Measurements from ENCODE around the gene PPA2.
A peak's percentile ranks its signal among the peaks of the same experiment; 100 is the strongest.

PPA2 gene

GRCh38 chr4:105389167-105389566 lies 84.7 kb downstream of the PPA2 start:
- no peak for DNase-seq (ENCODE audit: low spot score)

DNA sequence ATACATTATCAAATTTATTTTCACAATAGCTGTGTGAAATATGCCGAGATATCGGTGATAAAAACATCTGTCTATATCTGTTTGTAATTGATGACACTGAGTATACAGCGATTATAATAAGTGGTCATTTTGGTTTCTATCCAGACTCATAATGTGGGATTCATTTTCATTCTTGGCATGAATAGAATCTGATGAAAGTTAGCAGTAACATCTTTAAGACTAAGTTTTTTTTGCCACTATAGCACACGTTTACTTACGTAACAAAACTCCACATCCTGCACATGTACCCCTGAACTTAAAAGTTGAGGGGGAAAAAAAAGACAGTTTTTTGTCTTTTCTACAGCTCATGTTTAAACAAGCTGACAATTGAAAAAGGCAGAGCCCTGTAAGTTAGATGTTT lies 86.4 kb downstream of the PPA2 start:
- no peak for DNase-seq (ENCODE audit: low spot score)

DNA sequence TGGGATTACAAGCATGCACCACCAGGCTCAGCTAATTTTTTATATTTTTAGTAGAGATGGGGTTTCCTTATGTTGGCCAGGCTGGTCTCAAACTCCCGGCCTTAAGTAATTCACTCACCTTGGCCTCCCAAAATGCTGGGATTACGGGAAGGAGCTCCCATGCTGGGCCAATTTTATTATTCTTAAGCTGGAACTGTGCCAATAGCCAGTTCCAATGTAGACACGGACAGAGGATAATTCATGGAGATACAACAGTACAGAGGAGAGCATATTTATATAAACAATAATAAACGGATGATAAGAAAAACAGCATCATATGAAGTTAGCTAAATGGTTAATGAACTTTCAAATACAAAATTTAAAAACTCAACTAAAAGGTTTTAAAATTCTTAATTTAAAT lies 87.8 kb downstream of the PPA2 start:
- no peak for DNase-seq (ENCODE audit: low spot score)

GRCh38 chr4:105374071-105374470 lies 99.8 kb downstream of the PPA2 start:
- DNase-seq (ENCODE audit: low spot score), result no peak

DNA sequence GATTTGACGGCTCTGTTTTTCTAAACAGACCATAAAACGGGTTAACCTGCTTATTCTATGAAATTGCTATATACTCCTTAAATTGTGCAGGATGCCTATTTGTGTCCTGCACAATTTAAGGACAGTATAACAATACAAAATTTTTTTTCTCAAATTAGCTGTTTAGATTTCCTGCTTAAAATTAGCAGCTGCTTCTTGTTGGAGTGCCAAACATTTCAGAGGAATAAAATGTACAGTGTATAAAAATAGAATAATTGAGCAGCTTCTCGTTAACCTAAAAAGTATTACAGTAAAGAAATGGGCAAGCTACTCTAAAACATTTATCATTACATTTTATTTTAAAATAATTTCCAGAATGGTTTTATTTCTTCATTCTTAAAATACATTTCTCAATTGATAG lies 100.5 kb downstream of the PPA2 start:
- DNase-seq (ENCODE audit: low spot score), result no peak

DNA sequence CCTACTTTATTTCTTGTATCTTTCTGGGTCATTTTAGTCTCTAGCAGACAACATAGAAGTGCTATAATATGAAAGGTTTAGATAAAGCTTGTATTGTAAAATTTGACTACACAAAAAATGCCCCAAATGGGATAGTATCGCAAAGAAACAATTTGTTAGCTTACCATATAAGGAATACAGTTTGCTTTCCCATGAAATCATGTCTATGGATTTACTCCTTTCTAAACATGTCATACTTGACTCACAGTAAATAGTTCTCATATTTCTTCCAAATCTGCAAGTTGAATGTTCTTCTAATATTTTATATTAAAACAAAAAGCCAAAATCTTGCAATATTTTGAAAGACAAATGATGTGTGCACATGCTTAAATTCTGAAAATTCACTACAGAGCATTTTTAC lies 103.9 kb downstream of the PPA2 start:
- DNase-seq (ENCODE audit: low spot score), result peak; percentile 6

DNA sequence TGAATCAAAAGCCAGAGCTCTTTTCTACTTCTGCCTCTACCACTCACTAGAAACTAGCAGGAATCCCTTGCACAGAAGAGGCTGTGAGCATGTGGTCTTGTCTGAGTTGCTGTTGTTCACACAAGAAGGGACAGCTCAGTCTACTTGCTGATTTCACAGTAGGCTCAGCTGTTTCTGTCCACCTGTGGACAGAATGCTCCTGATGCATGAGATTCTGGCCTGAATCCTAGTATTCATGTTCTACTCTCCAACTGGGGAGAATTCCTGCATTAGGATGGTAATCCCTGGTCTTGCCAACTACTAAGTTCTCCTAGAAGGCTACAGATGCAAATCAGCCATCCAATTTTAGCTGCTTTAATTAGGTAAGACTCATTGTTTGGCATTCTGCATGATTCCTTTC lies 112.8 kb downstream of the PPA2 start:
- DNase-seq (ENCODE audit: low spot score), result no peak

- DNase-seq (ENCODE audit: low spot score), result no peak
These were observed 116.4 kb downstream of the PPA2 start for GRCh38 chr4:105357258-105357980.

DNA sequence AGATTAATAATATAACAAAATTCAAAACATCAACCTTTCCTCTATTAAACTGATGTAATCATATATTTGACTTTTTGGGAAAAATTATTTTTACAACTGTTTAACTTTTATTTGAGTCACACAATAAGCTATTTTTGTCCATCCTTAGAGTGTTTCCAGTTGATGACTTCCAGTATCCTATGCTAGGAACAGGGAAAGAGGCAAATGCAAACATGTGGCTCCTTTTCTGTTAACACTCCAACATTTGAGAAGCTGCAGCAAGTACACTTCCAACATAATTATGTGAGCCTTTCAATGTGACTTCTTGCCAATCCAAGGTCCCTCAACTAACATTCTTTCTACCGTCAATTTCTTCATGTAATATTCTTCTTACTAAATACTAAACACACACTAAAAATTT lies 117.7 kb downstream of the PPA2 start:
- no peak for DNase-seq (ENCODE audit: low spot score)

- no peak for DNase-seq (ENCODE audit: low spot score)
These were observed 121.0 kb downstream of the PPA2 start for GRCh38 chr4:105352826-105353225.

DNA sequence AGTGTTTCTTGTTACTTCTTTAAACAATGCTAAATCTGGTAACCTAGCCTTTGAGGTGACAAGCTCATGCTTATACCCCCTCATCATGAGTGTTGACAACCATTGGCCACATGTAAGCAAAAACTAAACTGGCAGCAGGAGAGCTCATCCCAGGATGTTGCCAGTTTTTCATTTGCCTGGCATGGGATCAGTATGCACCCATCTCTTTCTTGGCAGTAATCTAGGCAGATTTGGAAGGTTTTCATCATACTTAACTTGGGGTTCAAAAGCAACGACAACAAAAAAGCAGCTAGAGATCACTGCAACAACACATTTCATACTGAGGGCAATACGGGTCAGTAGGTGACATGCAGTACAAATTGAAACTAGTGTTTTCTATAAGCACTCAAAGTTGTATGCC lies 122.0 kb downstream of the PPA2 start:
- no peak for DNase-seq (ENCODE audit: low spot score)

GRCh38 chr4:105350859-105351490 lies 122.9 kb downstream of the PPA2 start:
- no peak for DNase-seq (ENCODE audit: low spot score)

GRCh38 chr4:105348719-105349118 lies 125.1 kb downstream of the PPA2 start:
- no peak for DNase-seq (ENCODE audit: low spot score)

- no peak for DNase-seq (ENCODE audit: low spot score)
These were observed 127.0 kb downstream of the PPA2 start for GRCh38 chr4:105346869-105347268.

- DNase-seq (ENCODE audit: low spot score), result no peak
These were observed 128.0 kb downstream of the PPA2 start for GRCh38 chr4:105345838-105346237.

GRCh38 chr4:105345358-105345757 lies 128.5 kb downstream of the PPA2 start:
- no peak for DNase-seq (ENCODE audit: low spot score)

GRCh38 chr4:105344141-105344540 lies 129.7 kb downstream of the PPA2 start:
- DNase-seq (ENCODE audit: low spot score), result no peak

GRCh38 chr4:105343146-105343931 lies 130.5 kb downstream of the PPA2 start:
- DNase-seq (ENCODE audit: low spot score), result no peak

DNA sequence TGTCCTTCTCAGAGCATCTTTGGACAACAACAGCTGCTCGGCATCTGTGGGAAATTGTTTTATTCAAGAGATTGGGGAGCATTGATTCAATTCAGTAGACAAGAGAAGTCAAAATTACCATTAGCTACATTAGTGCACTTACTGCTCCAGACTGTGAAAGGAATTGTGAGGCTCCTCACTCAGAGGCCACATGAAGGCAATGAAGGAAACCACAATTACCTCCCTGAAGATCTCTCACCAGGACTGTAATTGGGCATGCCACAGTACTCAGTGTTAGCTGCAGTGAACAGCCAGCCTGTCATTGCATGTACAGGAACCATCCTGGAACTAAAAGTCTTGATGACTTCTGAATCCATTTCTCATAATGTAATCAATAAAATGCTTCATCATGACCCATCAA lies 144.8 kb downstream of the PPA2 start:
- no peak for DNase-seq (ENCODE audit: low spot score)

GRCh38 chr4:105327956-105328355 lies 145.9 kb downstream of the PPA2 start:
- no peak for DNase-seq (ENCODE audit: low spot score)

DNA sequence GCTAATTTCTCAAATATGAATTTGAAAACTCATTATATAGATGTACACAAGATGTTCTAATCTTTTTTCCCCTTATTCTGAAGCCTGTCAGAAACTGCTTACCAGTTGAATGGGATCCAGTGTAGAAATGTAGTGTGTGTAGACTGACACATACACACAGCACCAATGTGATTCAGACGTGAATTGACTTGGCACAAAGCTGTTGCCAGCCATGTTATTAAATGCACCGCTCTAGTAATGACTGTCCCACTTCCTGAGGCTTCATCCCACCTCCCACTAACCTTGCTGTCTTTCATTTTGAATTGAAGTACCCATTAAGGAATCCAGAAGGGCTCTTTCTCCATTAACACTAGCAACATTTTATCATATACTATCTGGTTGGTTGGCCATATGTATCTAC lies 146.6 kb downstream of the PPA2 start:
- no peak for DNase-seq (ENCODE audit: low spot score)
